Measurements from ENCODE around the gene DNASE1L2. TPM values are rescaled to one million over a fixed set of nuclear protein-coding genes. Genes with fewer than 3 reads are reported as not detected.

DNASE1L2 gene
- total RNA-seq (2022) (1.5 and 3.8 TPM in 2 replicates), Bru-seq, nascent RNA (percentile 31 among the genes with signal in this experiment), BruChase-seq, experiment 1, labeled RNA remaining after a 6-hour chase (percentile 48 among the genes with signal in this experiment), BruChase-seq, experiment 2, labeled RNA remaining after a 2-hour chase (percentile 41 among the genes with signal in this experiment)
- long read RNA-seq: 0 reads

GRCh38 chr16:2236337-2237101, at the start of gene DNASE1L2:
TSS of gene DNASE1L2 (plus strand) at chr16:2236444. CDS start at chr16:2236817, 373 bp downstream.
- BruUV-seq (replicated peaks): no TSS peak
- CTCF ChIA-PET: no interaction called here
- intact Hi-C loops (cut with micrococcal nuclease): no loop called here
- Mint-ChIP-seq H3K9me3 (ENCODE audit: unreplicated experiment) (no peaks in the 10 kb centered on the region), H3K4me3 (ENCODE audit: unreplicated experiment) (no peak within 1 kb of the TSS), H3K27me3 (ENCODE audit: insufficient read depth, unreplicated experiment) (no peaks in the 10 kb centered on the region), H3K27ac (ENCODE audit: low read depth, unreplicated experiment) (no peak within 1 kb of the TSS), H3K4me1 (ENCODE audit: insufficient read depth, unreplicated experiment) (no peaks in the 10 kb centered on the region), H3K36me3 (ENCODE audit: insufficient read depth, unreplicated experiment) (peaks cover 68% of the 10 kb centered on the region)
- POLR2A ChIA-PET: interaction anchor here (0.5 to 1.4 kb wide), 4 partner anchors 12 to 234 kb away, joined by 3 to 4 read pairs (median 4); partner anchors contain the start of gene ECI1
- TF ChIP-seq CTCF (IDR thresholded peaks at IDR 0.05; ENCODE audit: unreplicated experiment): no peak
- no peak for DNase-seq (ENCODE audit: unreplicated experiment)

- ChIA-PET CTCF (no interaction called here), POLR2A (interaction anchor here (1.3 kb wide), 1 partner anchor 12 kb away, joined by 3 read pairs; no protein-coding TSS in a partner anchor)
- no peak overlapping the region for H3K4me3 Mint-ChIP-seq (ENCODE audit: unreplicated experiment)
- no peaks in the 10 kb centered on the region for H3K9me3 Mint-ChIP-seq (ENCODE audit: unreplicated experiment)
- BruUV-seq (replicated peaks): no TSS peak
- intact Hi-C loops (cut with micrococcal nuclease): no loop called here
- no peaks in the 10 kb centered on the region for H3K27me3 Mint-ChIP-seq (ENCODE audit: insufficient read depth, unreplicated experiment)
- no peak for TF ChIP-seq CTCF (IDR thresholded peaks at IDR 0.05; ENCODE audit: unreplicated experiment)
- H3K27ac Mint-ChIP-seq (ENCODE audit: low read depth, unreplicated experiment): no peak overlapping the region
- no peak for DNase-seq (ENCODE audit: unreplicated experiment)
- peaks cover 5% of the 10 kb centered on the region for H3K4me1 Mint-ChIP-seq (ENCODE audit: insufficient read depth, unreplicated experiment)
- no peaks in the 10 kb centered on the region for H3K36me3 Mint-ChIP-seq (ENCODE audit: insufficient read depth, unreplicated experiment)
These were observed 49.7 kb upstream of the DNASE1L2 start for GRCh38 chr16:2186505-2186904.

GRCh38 chr16:2187212-2187611, 49.0 kb upstream of the DNASE1L2 start:
- H3K9me3 Mint-ChIP-seq (ENCODE audit: unreplicated experiment): no peaks in the 10 kb centered on the region
- no peak overlapping the region for H3K27ac Mint-ChIP-seq (ENCODE audit: low read depth, unreplicated experiment)
- no peak overlapping the region for H3K4me3 Mint-ChIP-seq (ENCODE audit: unreplicated experiment)
- H3K27me3 Mint-ChIP-seq (ENCODE audit: insufficient read depth, unreplicated experiment): no peaks in the 10 kb centered on the region
- peaks cover 3% of the 10 kb centered on the region for H3K4me1 Mint-ChIP-seq (ENCODE audit: insufficient read depth, unreplicated experiment)
- BruUV-seq (replicated peaks): no TSS peak
- no peaks in the 10 kb centered on the region for H3K36me3 Mint-ChIP-seq (ENCODE audit: insufficient read depth, unreplicated experiment)
- POLR2A ChIA-PET: interaction anchor here (0.8 kb wide), 1 partner anchor 32 kb away, joined by 4 read pairs; the partner anchor contains the start of gene TRAF7
- intact Hi-C loops (cut with micrococcal nuclease): no loop called here
- no peak for DNase-seq (ENCODE audit: unreplicated experiment)
- no peak for TF ChIP-seq CTCF (IDR thresholded peaks at IDR 0.05; ENCODE audit: unreplicated experiment)
- CTCF ChIA-PET: no interaction called here

- no peak for DNase-seq (ENCODE audit: unreplicated experiment)
- no peaks in the 10 kb centered on the region for H3K4me1 Mint-ChIP-seq (ENCODE audit: insufficient read depth, unreplicated experiment)
- H3K36me3 Mint-ChIP-seq (ENCODE audit: insufficient read depth, unreplicated experiment): no peaks in the 10 kb centered on the region
- H3K9me3 Mint-ChIP-seq (ENCODE audit: unreplicated experiment): no peaks in the 10 kb centered on the region
- POLR2A ChIA-PET: interaction anchor here (1.0 kb wide), 1 partner anchor 41 kb away, joined by 3 read pairs; no protein-coding TSS in a partner anchor
- TF ChIP-seq CTCF (IDR thresholded peaks at IDR 0.05; ENCODE audit: unreplicated experiment): no peak
- no peak overlapping the region for H3K4me3 Mint-ChIP-seq (ENCODE audit: unreplicated experiment)
- intact Hi-C loops (cut with micrococcal nuclease): no loop called here
- H3K27ac Mint-ChIP-seq (ENCODE audit: low read depth, unreplicated experiment): no peak overlapping the region
- CTCF ChIA-PET: interaction anchor here (0.7 kb wide), 1 partner anchor 37 kb away, joined by 3 read pairs; no protein-coding TSS in a partner anchor
- H3K27me3 Mint-ChIP-seq (ENCODE audit: insufficient read depth, unreplicated experiment): no peaks in the 10 kb centered on the region
- BruUV-seq (replicated peaks): no TSS peak
These were observed 47.8 kb upstream of the DNASE1L2 start for GRCh38 chr16:2188395-2188794.
